HepG2 (cell line): Measurements from ENCODE around the gene NPIPB4. TPM values are rescaled to one million over a fixed set of nuclear protein-coding genes. Genes with fewer than 3 reads are reported as not detected.
"Not testable (repeated sequence)": the region's sequence is repeated elsewhere in the genome, so short reads cannot be mapped to it uniquely, and the experiment has no call there.

Experiments used
- ATAC-seq: fragments of 200-7000 bp; cut with Tn5 transposase; 3 replicates; pipeline ENCODE4 v1.9.1; 2020; ENCODE audit warnings: mild to moderate bottlenecking, moderate library complexity
- BruUV-seq: library from RNA; stranded (reverse); fragments of 400-500 nt; replicated peaks from 2 replicates; lab custom pipeline; 2021; lab: Mats Ljungman, UMichigan
- CTCF ChIA-PET: fragments of 300-600 bp; formaldehyde crosslinking; extraction: SDS; loops from one replicate; lab custom pipeline; 2021; ENCODE audit warnings: low total read pairs, inconsistent platforms, low intra/inter-chr PET ratio; lab: Yijun Ruan, JAX
- POLR2A ChIA-PET: fragments of 350-600 bp; sonication (Branson Sonifier 250); formaldehyde crosslinking; loops from one replicate; lab custom pipeline; 2020; ENCODE audit warnings: antibody characterized with exemption, inconsistent platforms; lab: Yijun Ruan, JAX
- DNase-seq: peaks from one replicate; pipeline ENCODE4 v3.0.0-alpha.2; 2015; ENCODE audit warnings: low spot score
- FAIRE-seq: peaks from 3 replicates; lab custom pipeline; 2011; peaks lifted over from hg19 to GRCh38; lab: Jason Lieb, UNC
- H2AFZ ChIP-seq: one replicate; pipeline ENCODE4 v1.6.1; 2011; ENCODE audit warnings: low read length, inconsistent platforms
- H3K27ac ChIP-seq: fragments of 300-600 bp; 3 replicates; pipeline ENCODE4 v1.8.0; 2011; ENCODE audit warnings: mixed run types, mild to moderate bottlenecking, mixed read lengths, low read length, inconsistent platforms; ENCODE audit not compliant: insufficient read depth; ENCODE audit errors: extremely low read length
- H3K27me3 ChIP-seq, 2 experiments: fragments of 200-600 bp in 1 of 2; 2 replicates in 1 of 2; 3 replicates in 1 of 2; pipeline versions ENCODE4 v1.6.0 to v1.8.0; 2011; ENCODE audit warnings: low read length in 2 of 2, mild to moderate bottlenecking in 2 of 2, moderate library complexity in 2 of 2, inconsistent platforms in 1 of 2; ENCODE audit not compliant: insufficient read depth in 2 of 2, control insufficient read depth in 1 of 2
- H3K36me3 ChIP-seq, 2 experiments: fragments of 200-600 bp in 1 of 2; replicated peaks in 1 of 2; 2 replicates in 1 of 2; 3 replicates in 1 of 2; pipeline versions ENCODE4 v1.5.1 to v1.8.0; 2011; ENCODE audit warnings: low read length in 2 of 2, inconsistent platforms in 1 of 2; ENCODE audit not compliant: insufficient read depth in 2 of 2, control insufficient read depth in 1 of 2
- H3K4me1 ChIP-seq: 2 replicates; pipeline ENCODE4 v1.5.1; 2012; ENCODE audit warnings: low read length, inconsistent platforms; ENCODE audit not compliant: insufficient read depth
- H3K4me2 ChIP-seq: 2 replicates; pipeline ENCODE4 v1.6.0; 2011; ENCODE audit warnings: low read depth, low read length, inconsistent platforms
- H3K4me3 ChIP-seq, 3 experiments: fragments of 200-600 bp in 1 of 3; sonication (generic), shearing (Covaris generic) in 1 of 3; replicated peaks in 1 of 3; 2 replicates each; pipeline ENCODE4 v1.5.1; 2011 to 2016; ENCODE audit warnings: low read length in 3 of 3, inconsistent platforms in 2 of 3, low read depth in 2 of 3, mild to moderate bottlenecking in 2 of 3, control low read depth in 1 of 3, mixed read lengths in 1 of 3; ENCODE audit not compliant: insufficient read depth in 1 of 3
- H3K79me2 ChIP-seq: one replicate; pipeline ENCODE4 v1.6.1; 2011; ENCODE audit warnings: low read length, inconsistent platforms; ENCODE audit not compliant: insufficient read depth
- H3K9ac ChIP-seq: 2 replicates; pipeline ENCODE4 v1.6.0; 2011; ENCODE audit warnings: mild to moderate bottlenecking, low read depth, low read length, inconsistent platforms; ENCODE audit not compliant: insufficient read depth
- H3K9me3 ChIP-seq: 2 replicates; pipeline ENCODE4 v1.5.1; 2012; ENCODE audit warnings: mild to moderate bottlenecking, low read length
- H4K20me1 ChIP-seq: 2 replicates; pipeline ENCODE4 v1.6.0; 2011; ENCODE audit warnings: inconsistent platforms, mild to moderate bottlenecking, low read length, moderate library complexity; ENCODE audit not compliant: insufficient read depth
- WGBS: methylation state at CpG from one replicate; pipeline ENCODE4 v1.1.6; 2017; ENCODE audit warnings: low lambda C conversion rate; 5-methylcytosine and 5-hydroxymethylcytosine counted together
- in situ Hi-C: cut with HindIII; loops from 2 replicates; pipeline ENCODE4 v1.10.0; 2017; ENCODE audit warnings: low pct_unique_long_range_greater_than_20kb; ENCODE audit not compliant: extremely low pct_ligation_motif_present
- intact Hi-C: fragments of 100-400 bp; cut with micrococcal nuclease; formaldehyde crosslinking; loops from one replicate; pipeline ENCODE4 v1.10.0; 2022; ENCODE audit not compliant: unreplicated experiment
- polyA plus RNA-seq, 8 experiments: library from polyadenylated mRNA; depleted of rRNA in 3 of 8; stranded (reverse) in 7 of 8; unstranded in 1 of 8; fragments of >200 nt; fragmentation: Illumina TruSeq in 4 of 8; extraction: Trizol in 4 of 8; gene quantifications; 2 replicates each; pipeline versions ENCODE4 v1.2.1 to v1.2.3, GENCODE V29; 2011 to 2016; ENCODE audit warnings: low read depth in 4 of 8, missing spikeins in 1 of 8, mixed read lengths in 1 of 8; ENCODE audit not compliant: insufficient read depth in 1 of 8
- total RNA-seq, 5 experiments: library from RNA; depleted of rRNA; stranded (reverse); fragments of >200 nt; fragmentation: Illumina TruSeq; extraction: Trizol; gene quantifications; 2 replicates each; pipeline ENCODE4 v1.2.3, GENCODE V29; 2016; ENCODE audit warnings: low read depth in 1 of 5

Gene NPIPB4
- total and polyA plus RNA-seq, 2 of the 13 experiments (the other 11 are each of a cell fraction or from before 2014, with no cell fraction given), result 33.9 to 41.0 TPM

- H3K4me2 ChIP-seq, H4K20me1 ChIP-seq, FAIRE-seq, H3K27ac ChIP-seq, H3K9ac ChIP-seq, H3K9me3 ChIP-seq, H2AFZ ChIP-seq, H3K79me2 ChIP-seq, H3K36me3 ChIP-seq, POLR2A ChIA-PET, ATAC-seq, in situ Hi-C loops, H3K4me3 ChIP-seq, H3K27me3 ChIP-seq, CTCF ChIA-PET, intact Hi-C loops, DNase-seq, BruUV-seq, H3K4me1 ChIP-seq: not testable (repeated sequence)
- 76% methylated on average over 8 of the region's 13 CpGs for WGBS
These were observed 20.4 kb downstream of the NPIPB4 start for GRCh38 chr16:21837186-21837585.

GRCh38 chr16:21836334-21836733 is 21.2 kb downstream of the NPIPB4 start:
- in situ Hi-C loops, result not testable (repeated sequence)
- WGBS, result 90% methylated on average over 11 of the region's 18 CpGs

GRCh38 chr16:21835747-21836146 is 21.8 kb downstream of the NPIPB4 start:
- POLR2A ChIA-PET, ATAC-seq, H3K9ac ChIP-seq, H3K27ac ChIP-seq, H3K36me3 ChIP-seq, CTCF ChIA-PET, intact Hi-C loops, H4K20me1 ChIP-seq, in situ Hi-C loops, H3K4me2 ChIP-seq, DNase-seq, H3K4me3 ChIP-seq, H2AFZ ChIP-seq, H3K9me3 ChIP-seq, H3K27me3 ChIP-seq, H3K79me2 ChIP-seq, FAIRE-seq, H3K4me1 ChIP-seq: not testable (repeated sequence)
- 76% methylated on average over 14 of the region's 24 CpGs for WGBS
- TSS peak; percentile 65 for BruUV-seq

More at GRCh38 chr16:21836334-21836733, 21.2 kb downstream of the NPIPB4 start:
- H3K9ac ChIP-seq, H3K27me3 ChIP-seq, H3K4me2 ChIP-seq, H2AFZ ChIP-seq, BruUV-seq, intact Hi-C loops, H3K4me3 ChIP-seq, ATAC-seq, H3K9me3 ChIP-seq, POLR2A ChIA-PET, H3K79me2 ChIP-seq, H3K4me1 ChIP-seq, H4K20me1 ChIP-seq, CTCF ChIA-PET, H3K27ac ChIP-seq, DNase-seq, FAIRE-seq, H3K36me3 ChIP-seq: not testable (repeated sequence)

- H3K4me2 ChIP-seq, FAIRE-seq, H3K4me1 ChIP-seq, H3K27ac ChIP-seq, intact Hi-C loops, BruUV-seq, H3K27me3 ChIP-seq, H3K4me3 ChIP-seq, H3K79me2 ChIP-seq, H3K9me3 ChIP-seq, H3K36me3 ChIP-seq, CTCF ChIA-PET, DNase-seq, H3K9ac ChIP-seq, H2AFZ ChIP-seq, H4K20me1 ChIP-seq, POLR2A ChIA-PET, ATAC-seq, in situ Hi-C loops: not testable (repeated sequence)
- 57% methylated on average over 3 of the region's 5 CpGs for WGBS
These were observed 23.3 kb downstream of the NPIPB4 start for GRCh38 chr16:21834211-21834610.
